MCF 10A (cell line): ENCODE results near the gene GPATCH1. TPM values are rescaled to one million over a fixed set of nuclear protein-coding genes. Genes with fewer than 3 reads are reported as not detected.

ENCODE experiments used
- BruUV-seq: library from RNA; stranded (reverse); fragments of 400-500 nt; replicated peaks from 2 replicates; lab custom pipeline; 2021; lab: Mats Ljungman, UMichigan
- CTCF ChIA-PET: fragments of 300-600 bp; sonication (Branson Sonifier 250); formaldehyde crosslinking; extraction: SDS; loops from one replicate; lab custom pipeline; 2021; ENCODE audit warnings: antibody characterized with exemption, inconsistent platforms; lab: Yijun Ruan, JAX
- POLR2A ChIA-PET: fragments of 300-600, 350-650 bp; sonication (Branson Sonifier 250); formaldehyde crosslinking; extraction: SDS; loops from one replicate; lab custom pipeline; 2020; ENCODE audit warnings: antibody characterized with exemption, inconsistent platforms; lab: Yijun Ruan, JAX
- DNase-seq: peaks from one replicate; pipeline ENCODE4 v3.0.0-alpha.2; 2018; ENCODE audit not compliant: unreplicated experiment
- H3K27ac Mint-ChIP-seq: one replicate; pipeline ENCODE4 v1.8.0; 2022; ENCODE audit warnings: mild to moderate bottlenecking, low read depth, mixed read lengths; ENCODE audit not compliant: unreplicated experiment
- H3K27me3 Mint-ChIP-seq: one replicate; pipeline ENCODE4 v1.8.0; 2022; ENCODE audit warnings: mixed read lengths; ENCODE audit not compliant: insufficient read depth, unreplicated experiment
- H3K36me3 Mint-ChIP-seq: one replicate; pipeline ENCODE4 v1.8.0; 2022; ENCODE audit warnings: mild to moderate bottlenecking, moderate library complexity, mixed read lengths; ENCODE audit not compliant: insufficient read depth, unreplicated experiment
- H3K4me1 Mint-ChIP-seq: one replicate; pipeline ENCODE4 v1.8.0; 2022; ENCODE audit warnings: mixed read lengths; ENCODE audit not compliant: insufficient read depth, unreplicated experiment
- H3K4me3 Mint-ChIP-seq: one replicate; pipeline ENCODE4 v1.8.0; 2022; ENCODE audit warnings: mild to moderate bottlenecking, moderate library complexity, mixed read lengths; ENCODE audit not compliant: unreplicated experiment
- H3K9me3 Mint-ChIP-seq: one replicate; pipeline ENCODE4 v1.8.0; 2022; ENCODE audit warnings: mixed read lengths; ENCODE audit not compliant: unreplicated experiment
- CTCF ChIP-seq: fragments of 200-600 bp; IDR thresholded peaks from one replicate; pipeline ENCODE4 v1.8.0; 2022; ENCODE audit warnings: antibody characterized with exemption, mild to moderate bottlenecking; ENCODE audit not compliant: unreplicated experiment
- intact Hi-C: fragments of 100-400 bp; cut with micrococcal nuclease; formaldehyde crosslinking; loops from 2 replicates; pipeline ENCODE4 v1.14.1; 2022
- total RNA-seq: library from RNA; stranded (reverse); gene quantifications from 2 replicates; pipeline ENCODE4 v1.2.3, GENCODE V29; 2022

The GPATCH1 gene
- total RNA-seq, 1 experiment from 2014 or later, result 5.1 TPM

DNA sequence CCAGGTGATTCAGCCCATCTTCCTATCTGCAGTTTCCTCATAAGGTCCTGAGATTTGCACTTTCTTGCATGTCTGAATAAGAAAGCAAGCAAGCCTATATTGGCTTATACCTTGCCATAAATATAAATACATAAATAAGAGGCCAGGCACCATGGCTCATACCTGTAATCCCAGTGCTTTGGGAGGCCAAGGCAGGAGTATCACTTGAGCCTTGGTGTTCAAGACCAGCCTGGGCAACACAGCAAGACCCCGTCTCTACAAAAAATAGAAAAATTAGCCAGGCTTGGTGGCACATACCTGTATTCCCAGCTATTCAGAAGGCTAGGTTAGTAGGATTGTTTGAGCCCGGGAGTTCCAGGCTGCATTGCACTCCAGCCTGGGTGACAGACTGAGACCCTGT lies 5.5 kb upstream of the GPATCH1 start:
- POLR2A ChIA-PET, result interaction anchor here (0.7 kb wide), 1 partner anchor 301 kb away, joined by 3 read pairs; no protein-coding TSS in a partner anchor
- no peak for TF ChIP-seq CTCF
- no peaks in the 10 kb centered on the region for H3K27me3 Mint-ChIP-seq
- no peak for DNase-seq
- no peak overlapping the region for H3K27ac Mint-ChIP-seq
- H3K36me3 Mint-ChIP-seq, result no peaks in the 10 kb centered on the region
- H3K9me3 Mint-ChIP-seq, result no peaks in the 10 kb centered on the region
- CTCF ChIA-PET, result interaction anchor here (0.9 kb wide), 1 partner anchor 13 kb away, joined by 3 read pairs; no protein-coding TSS in a partner anchor
- intact Hi-C loops, result no loop called here
- no peak overlapping the region for H3K4me3 Mint-ChIP-seq
- BruUV-seq, result no TSS peak
- peaks cover 6% of the 10 kb centered on the region for H3K4me1 Mint-ChIP-seq

DNA sequence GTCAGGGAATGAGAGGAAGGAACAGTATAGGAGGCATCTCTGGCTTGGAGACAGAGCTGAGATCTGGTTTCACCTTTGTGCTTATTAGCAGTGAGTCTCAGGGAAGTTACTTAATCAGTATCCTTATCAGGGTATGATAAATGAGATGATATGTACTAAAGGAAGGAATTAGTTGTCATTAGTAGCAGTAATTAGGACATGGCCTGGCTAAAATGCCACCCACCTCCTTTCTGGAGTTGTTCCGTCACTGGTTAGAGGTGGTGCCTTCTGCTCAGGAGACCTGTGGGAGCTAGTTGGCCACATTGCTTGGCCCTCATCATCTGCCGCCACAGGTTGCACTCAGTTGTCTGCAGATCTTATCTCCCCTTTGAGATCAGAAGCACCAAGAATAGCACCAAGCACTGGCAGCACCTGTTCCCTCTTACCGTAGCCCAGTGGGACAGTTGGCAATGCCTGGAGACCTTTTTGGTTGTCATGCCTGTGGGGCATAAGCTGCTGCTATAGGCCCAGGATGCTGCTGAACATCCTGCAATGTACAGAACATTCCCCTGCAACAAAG lies 4.7 kb downstream of the GPATCH1 start:
- Mint-ChIP-seq H3K27ac (no peak overlapping the region), H3K36me3 (peaks cover 33% of the 10 kb centered on the region), H3K9me3 (no peaks in the 10 kb centered on the region), H3K27me3 (no peaks in the 10 kb centered on the region), H3K4me1 (peaks cover 10% of the 10 kb centered on the region), H3K4me3 (no peak overlapping the region)
- no peak for TF ChIP-seq CTCF
- POLR2A ChIA-PET, result no interaction called here
- no peak for DNase-seq
- BruUV-seq, result no TSS peak
- intact Hi-C loops, result no loop called here
- CTCF ChIA-PET, result interaction anchor here (0.6 to 1.7 kb wide), 2 partner anchors 70 to 109 kb away, joined by 3 to 7 read pairs; no protein-coding TSS in a partner anchor

- intact Hi-C loops, result no loop called here
- Mint-ChIP-seq H3K27me3 (no peaks in the 10 kb centered on the region), H3K4me3 (no peak overlapping the region), H3K4me1 (peaks cover 2% of the 10 kb centered on the region), H3K9me3 (no peaks in the 10 kb centered on the region), H3K27ac (no peak overlapping the region), H3K36me3 (peaks cover 42% of the 10 kb centered on the region)
- no peak for TF ChIP-seq CTCF
- BruUV-seq, result no TSS peak
- ChIA-PET POLR2A (no interaction called here), CTCF (interaction anchor here (0.6 kb wide), 1 partner anchor 435 kb away, joined by 3 read pairs; the partner anchor contains the start of gene PEPD)
- no peak for DNase-seq
These were observed 6.0 kb downstream of the GPATCH1 start for GRCh38 chr19:33086955-33087354.

DNA sequence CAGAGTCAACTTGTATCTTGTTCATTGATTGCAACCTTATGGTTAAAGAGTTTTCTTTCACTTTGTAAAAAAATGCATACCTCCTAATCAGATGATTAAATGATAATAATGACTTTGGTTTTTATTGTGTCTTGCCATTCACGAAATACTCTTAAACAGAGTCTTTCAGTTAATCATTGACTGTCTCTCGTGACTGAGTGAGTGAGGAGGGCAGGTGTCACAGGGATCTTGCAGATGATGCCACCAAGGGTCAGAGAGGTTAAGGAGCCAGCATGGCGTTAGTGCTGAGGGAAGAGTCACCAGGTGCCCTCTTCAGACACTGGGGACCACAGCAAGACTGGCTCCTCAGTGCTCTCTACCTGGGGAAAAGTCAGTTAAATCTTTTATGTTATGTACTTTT lies 8.0 kb downstream of the GPATCH1 start:
- POLR2A ChIA-PET, result no interaction called here
- H3K27me3 Mint-ChIP-seq, result no peaks in the 10 kb centered on the region
- H3K9me3 Mint-ChIP-seq, result no peaks in the 10 kb centered on the region

More for the DNA sequence above, 8.0 kb downstream of the GPATCH1 start:
- H3K27ac Mint-ChIP-seq, result no peak overlapping the region
- BruUV-seq, result no TSS peak
- no peak for TF ChIP-seq CTCF
- no peak for DNase-seq
- H3K4me1 Mint-ChIP-seq, result no peaks in the 10 kb centered on the region
- intact Hi-C loops, result no loop called here
- H3K4me3 Mint-ChIP-seq, result no peak overlapping the region
- H3K36me3 Mint-ChIP-seq, result peaks cover 57% of the 10 kb centered on the region
- CTCF ChIA-PET, result no interaction called here
